ENCODE results near the gene TALDO1. TPM values are rescaled to one million over a fixed set of nuclear protein-coding genes. Genes with fewer than 3 reads are reported as not detected.

Gene TALDO1
- total RNA-seq, 1 donor from 2014 or later = 187 TPM

- ATAC-seq (no peak), DNase-seq (ENCODE audit: low spot score) (no peak)
- intact Hi-C loops (cut with DNase I) = no loop called here
Observed at GRCh38 chr11:763549-764321, 16.5 kb downstream of the TALDO1 start.

GRCh38 chr11:764322-765024 is 17.2 kb downstream of the TALDO1 start:
- DNase-seq (ENCODE audit: low spot score) (no peak), ATAC-seq (peak; percentile 9)
- intact Hi-C loops (cut with DNase I) = no loop called here

GRCh38 chr11:765025-765801 is 17.9 kb downstream of the TALDO1 start:
- intact Hi-C loops (cut with DNase I) = no loop called here
- peak; percentile 35 for ATAC-seq
- DNase-seq (ENCODE audit: low spot score) = peak; percentile 73

- DNase-seq (ENCODE audit: low spot score) = no peak
- ATAC-seq = no peak
- intact Hi-C loops (cut with DNase I) = no loop called here
Observed at GRCh38 chr11:765802-766091, 18.5 kb downstream of the TALDO1 start.

GRCh38 chr11:766106-766935 is 19.1 kb downstream of the TALDO1 start:
- DNase-seq (ENCODE audit: low spot score) = no peak
- ATAC-seq = no peak
- intact Hi-C loops (cut with DNase I) = no loop called here

GRCh38 chr11:766936-767210 is 19.6 kb downstream of the TALDO1 start:
- no peak for DNase-seq (ENCODE audit: low spot score)
- intact Hi-C loops (cut with DNase I) = no loop called here
- no peak for ATAC-seq

- intact Hi-C loops (cut with DNase I) = no loop called here
- no peak for ATAC-seq
- DNase-seq (ENCODE audit: low spot score) = no peak
Observed at GRCh38 chr11:767238-767637, 20.0 kb downstream of the TALDO1 start.

- ATAC-seq = no peak
- intact Hi-C loops (cut with DNase I) = no loop called here
- DNase-seq (ENCODE audit: low spot score) = no peak
Observed at GRCh38 chr11:769887-770641, 22.8 kb downstream of the TALDO1 start.

- intact Hi-C loops (cut with DNase I) = no loop called here
- ATAC-seq (no peak), DNase-seq (ENCODE audit: low spot score) (no peak)
Observed at GRCh38 chr11:770642-771616, 23.7 kb downstream of the TALDO1 start.

GRCh38 chr11:771617-772204 is 24.4 kb downstream of the TALDO1 start:
- no peak for ATAC-seq
- no peak for DNase-seq (ENCODE audit: low spot score)
- intact Hi-C loops (cut with DNase I) = no loop called here

- intact Hi-C loops (cut with DNase I) = no loop called here
- peak; percentile 37 for ATAC-seq
- no peak for DNase-seq (ENCODE audit: low spot score)
Observed at GRCh38 chr11:772429-773390, 25.4 kb downstream of the TALDO1 start.

GRCh38 chr11:773425-773824 is 26.2 kb downstream of the TALDO1 start:
- DNase-seq (ENCODE audit: low spot score) (no peak), ATAC-seq (no peak)
- intact Hi-C loops (cut with DNase I) = no loop called here

- ATAC-seq (no peak), DNase-seq (ENCODE audit: low spot score) (no peak)
- intact Hi-C loops (cut with DNase I) = no loop called here
Observed at GRCh38 chr11:773830-774229, 26.6 kb downstream of the TALDO1 start.

GRCh38 chr11:774873-775592 is 27.8 kb downstream of the TALDO1 start:
- ATAC-seq (no peak), DNase-seq (ENCODE audit: low spot score) (no peak)
- intact Hi-C loops (cut with DNase I) = no loop called here

- intact Hi-C loops (cut with DNase I) = no loop called here
- ATAC-seq (no peak), DNase-seq (ENCODE audit: low spot score) (no peak)
Observed at GRCh38 chr11:776263-776560, 28.9 kb downstream of the TALDO1 start.

Measured in sciatic nerve (tissue), 2 donors.